Stimulated activated naive CD4-positive, alpha-beta T cell (primary cell): ENCODE data around the gene SIM1.

Source experiments
- DNase-seq, 6 experiments: peaks; one replicate each; lab custom pipeline; 2025; lab: John Stamatoyannopoulos, UW

SIM1 gene

DNA sequence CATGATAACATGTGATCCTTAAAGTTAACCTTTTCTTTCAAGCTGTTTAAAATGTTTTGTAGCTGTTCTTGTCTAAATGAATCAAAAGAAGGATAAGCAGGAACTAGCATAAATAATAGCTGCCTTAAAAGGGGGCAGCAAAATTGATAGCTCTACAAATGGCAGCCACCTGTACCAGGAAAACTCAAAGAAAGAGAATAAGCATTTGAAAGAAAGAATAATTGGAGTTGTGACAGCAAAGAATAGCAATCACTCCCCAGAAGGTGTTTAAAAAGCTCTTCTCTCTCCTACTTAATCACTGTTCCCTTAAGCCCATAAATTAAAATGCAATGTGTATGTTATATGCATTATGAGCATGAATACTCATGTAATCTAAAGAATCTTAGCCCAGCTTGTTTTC, 114.6 kb downstream of the SIM1 start:
- DNase-seq = no peak

DNA sequence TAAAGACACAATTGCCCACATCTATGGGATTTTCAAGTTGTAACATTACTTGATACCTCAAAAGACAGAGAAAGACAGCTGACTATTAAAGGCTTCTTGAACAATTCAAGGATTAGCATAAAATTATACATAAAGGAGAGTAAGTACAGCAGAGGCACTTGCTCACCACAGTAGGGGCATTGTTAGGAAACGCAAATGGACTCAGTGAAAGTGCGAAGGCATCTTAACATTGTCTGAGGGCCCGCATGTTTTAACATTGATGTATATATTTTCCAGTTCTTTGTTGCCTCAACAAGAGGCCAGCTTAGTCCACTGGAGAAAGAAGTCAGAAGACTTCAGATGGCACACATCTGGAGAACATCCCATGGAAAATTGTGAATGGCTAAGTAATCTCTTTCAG, 115.4 kb downstream of the SIM1 start:
- no peak for DNase-seq

DNA sequence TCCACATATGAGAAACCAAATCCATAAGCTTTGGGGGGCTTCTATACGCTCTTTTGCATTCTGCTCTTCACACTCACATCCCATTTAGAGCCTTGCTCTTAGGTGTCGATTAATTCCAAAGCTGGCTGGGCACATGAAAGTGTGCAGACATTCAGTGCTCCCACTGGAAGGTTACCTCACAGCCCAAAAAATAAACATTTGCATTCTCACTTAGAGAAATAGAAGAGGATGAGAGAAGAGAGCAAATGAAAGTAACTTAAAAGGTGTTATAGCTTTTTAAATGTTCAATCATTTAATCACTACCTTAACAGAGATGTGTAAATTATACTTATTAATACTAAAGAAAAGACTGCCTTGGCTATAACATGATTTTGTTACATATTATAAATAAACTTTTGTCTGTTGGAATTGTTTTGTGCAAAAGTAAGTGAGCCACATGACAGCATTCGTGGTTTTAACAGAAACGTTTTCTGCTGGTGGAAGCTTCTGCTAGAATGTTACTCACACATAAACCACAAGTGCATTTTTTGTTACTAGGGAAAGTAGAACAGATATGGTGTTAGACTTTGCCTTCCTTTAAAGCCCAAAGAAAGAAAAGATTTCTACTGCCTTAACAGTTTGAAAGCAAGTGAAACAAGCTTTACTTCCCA, 116.7 kb downstream of the SIM1 start:
- DNase-seq = no peak

DNA sequence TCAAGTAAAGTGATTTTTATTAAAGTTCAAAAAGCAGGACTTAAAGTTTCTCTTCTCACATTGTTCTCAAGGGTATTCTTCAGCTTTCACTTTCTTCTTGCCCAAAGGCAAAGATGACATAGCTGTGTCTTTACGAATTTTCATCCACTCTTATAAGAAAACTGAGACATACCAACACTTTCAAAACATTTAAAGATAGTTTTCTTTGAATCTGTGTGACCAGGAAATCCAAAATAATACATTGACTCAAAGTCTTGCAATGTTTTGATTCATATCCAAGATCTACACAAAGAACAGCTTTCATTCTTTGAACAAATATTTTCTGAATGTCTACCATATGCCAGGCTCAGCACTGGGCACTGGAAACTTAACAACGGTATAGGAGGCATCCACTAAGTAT, 117.9 kb downstream of the SIM1 start:
- DNase-seq = no peak

DNA sequence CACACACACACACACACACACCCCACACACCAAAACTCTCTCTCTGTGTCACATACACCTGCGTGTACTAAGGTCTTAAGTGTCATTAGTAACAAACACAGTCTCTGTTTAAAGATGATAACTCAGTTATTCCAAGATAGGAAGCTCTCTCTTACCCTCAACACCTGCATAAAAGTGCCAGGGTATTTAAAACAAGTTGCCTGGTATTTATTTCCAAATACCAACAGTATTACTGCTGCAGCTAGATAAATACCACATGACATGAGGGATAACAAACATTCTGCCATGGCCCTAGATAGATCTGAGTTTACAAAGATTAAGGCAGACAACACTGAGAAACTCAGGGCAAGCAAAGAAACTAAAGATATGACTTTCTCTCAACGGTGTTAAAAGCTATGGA, 118.5 kb downstream of the SIM1 start:
- no peak for DNase-seq

DNA sequence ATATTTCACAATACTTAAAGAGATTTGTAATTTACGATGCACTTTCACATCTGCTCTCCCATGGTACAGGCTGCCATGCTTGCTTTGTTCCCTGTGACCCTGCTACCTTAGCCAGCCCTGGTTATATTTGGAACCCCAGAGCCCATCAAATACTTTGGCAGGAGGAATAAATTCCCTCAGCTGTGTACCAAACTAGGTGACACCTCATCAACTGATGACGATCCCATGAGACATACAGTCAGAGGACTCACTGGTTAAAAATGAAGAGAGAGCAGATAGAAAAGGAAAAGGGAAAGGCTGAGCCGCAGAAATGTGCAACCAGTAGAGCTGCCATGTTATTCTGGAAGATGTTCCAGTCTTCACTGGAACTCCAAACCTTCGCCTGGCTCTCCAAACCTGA, 120.0 kb downstream of the SIM1 start:
- DNase-seq = no peak

DNA sequence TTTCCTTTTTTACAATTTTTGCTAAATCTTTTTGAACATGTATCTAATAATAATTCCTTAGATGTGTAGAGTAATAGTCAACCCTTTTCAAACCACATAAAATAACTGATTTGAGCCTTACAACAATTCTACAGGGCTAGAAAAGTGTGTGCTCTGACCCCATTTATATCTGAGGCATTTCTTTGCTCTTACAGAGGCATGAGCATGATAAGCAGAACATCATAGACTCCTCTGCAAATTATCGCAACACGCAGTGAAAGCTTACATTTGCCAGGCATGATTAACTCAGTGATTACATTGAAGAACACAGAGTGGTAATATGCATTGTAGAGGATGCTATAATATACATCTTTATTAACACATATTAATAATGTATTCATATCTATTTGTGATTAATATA, 120.4 kb downstream of the SIM1 start:
- no peak for DNase-seq

DNA sequence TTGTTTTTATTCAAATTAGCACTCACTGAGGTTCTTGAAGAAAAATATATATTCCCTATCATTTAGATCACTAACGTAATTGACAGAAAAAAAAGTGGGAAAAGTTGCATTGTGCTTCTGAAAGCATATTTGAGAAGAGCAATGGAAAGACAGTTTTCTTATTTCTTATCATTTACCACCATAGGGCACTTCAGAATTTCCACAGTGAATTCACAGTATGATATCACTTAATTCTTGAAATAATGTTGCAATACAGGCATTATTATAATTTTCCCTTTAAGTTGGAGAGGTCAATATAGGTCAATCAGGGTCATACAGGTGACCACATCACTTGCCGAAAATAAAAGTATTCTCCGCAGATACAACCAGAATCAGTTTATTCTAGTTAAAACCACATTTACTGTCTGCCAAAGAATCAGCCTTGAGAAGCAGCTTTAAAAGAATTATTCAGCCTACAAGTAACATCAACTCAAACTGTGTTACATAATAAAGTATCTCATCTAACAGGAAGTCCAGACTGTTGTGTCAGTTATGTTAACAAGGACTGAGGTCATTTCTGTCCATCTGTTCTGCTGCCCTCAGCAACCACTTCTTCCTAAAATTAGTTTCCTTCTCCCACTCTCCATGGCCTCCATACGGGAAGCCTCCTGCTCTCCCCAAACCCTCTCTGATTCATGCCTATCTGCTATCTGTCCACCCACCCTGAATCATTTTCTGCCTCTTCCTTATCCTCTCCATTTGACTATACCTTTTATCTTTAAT, 121.2 kb downstream of the SIM1 start:
- DNase-seq = no peak

DNA sequence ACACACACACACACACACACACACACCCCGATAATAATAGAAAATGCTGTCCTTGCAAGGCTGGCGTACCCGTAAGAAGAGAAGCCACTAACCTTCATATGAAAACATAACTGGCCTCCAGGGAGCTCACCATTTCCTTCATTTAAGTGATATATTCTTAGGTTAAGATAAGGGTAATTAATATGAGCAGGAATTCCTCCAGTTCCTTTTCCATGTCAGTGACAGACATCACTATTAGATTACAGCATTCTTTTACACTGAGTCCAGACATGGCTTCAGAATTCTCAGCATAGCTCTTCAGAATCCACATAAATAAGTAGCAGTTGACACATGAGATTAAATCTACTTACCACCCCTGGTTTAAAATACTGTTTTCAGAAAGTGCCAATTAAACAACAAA, 121.9 kb downstream of the SIM1 start:
- DNase-seq = no peak

DNA sequence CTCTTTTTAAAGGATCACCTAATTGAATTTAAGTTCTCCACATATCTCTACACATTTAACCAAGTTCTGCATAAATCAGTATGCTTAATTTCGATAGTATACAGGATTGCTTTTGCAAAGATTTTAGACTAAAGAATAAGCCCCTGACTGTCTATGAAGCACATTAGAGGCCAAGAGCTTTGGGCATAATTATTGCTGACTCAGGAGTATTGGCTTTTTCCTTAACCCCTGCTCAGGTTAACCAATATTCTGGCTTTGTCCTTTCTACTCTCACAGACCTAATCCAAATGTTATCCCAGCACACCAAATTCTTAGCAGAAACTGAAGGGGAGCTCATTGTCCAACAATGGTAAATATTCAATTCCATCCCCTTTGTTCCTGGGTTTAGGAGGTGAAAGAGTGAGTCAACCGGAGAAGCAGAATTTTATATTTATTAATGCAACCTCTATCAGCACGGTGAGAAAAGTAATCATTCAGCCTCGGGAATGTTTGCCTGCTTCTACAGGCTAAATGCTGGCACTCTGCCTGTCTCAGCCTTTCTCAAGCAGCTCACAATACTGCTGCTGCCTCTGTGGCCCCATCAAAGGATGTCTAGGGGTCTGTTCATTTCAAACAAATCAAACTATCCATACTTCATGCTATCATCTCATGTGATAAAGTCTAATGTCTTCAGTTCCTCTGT, 125.0 kb downstream of the SIM1 start:
- DNase-seq = no peak

DNA sequence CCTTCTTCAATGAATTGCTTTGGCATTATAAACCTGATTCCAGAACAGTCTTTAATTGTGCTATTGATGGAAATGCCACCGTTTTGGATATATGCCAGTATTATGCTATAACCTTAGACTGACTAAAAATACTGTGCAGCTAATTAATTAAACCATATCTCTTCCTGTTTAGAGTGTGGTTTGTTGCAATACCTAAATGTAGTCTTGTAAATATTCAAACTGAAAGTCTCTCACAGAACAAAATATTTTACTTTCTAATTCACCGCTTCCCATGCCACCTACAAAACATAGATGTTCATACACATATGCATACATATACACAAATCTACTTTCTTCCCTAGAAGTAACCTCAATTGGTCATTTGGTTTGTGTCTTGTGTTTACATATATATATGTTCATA, 126.6 kb downstream of the SIM1 start:
- no peak for DNase-seq

DNA sequence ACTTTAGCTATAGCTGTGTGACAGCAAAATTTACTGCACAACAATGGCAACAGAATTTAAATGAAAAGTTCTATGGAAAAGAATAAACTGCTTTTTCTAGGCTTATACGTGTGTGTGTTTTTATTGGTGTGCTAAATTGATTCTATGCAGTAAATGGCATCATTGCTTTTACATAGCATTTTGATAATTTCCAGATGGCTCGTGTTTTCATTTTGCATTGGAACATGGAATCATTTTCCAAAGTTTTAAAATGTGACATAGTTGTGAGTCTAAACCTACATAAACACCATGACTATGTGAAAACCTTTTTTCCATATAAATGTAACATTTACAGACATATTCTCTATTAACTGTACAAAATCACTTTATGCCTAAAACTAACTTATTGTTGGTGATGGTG, 127.8 kb downstream of the SIM1 start:
- no peak for DNase-seq

DNA sequence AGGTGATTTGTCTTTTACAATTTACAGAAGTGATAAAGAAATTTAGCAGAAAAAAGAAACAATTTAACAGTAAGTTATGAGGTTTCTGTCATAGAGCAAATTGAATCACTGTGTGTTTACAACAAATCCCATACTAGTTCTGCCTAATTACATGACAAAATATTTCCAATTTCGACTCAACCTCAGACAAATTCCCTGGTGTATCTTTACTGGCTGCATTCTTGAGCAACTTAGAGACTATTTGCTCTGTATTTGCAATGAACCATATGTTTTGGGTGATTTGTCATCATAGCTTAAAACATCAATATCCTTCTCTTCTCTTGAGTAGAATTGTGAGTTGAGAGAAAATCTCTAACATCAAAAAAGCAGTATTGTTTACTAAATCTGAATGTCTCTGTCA, 128.7 kb downstream of the SIM1 start:
- no peak for DNase-seq
